ENCODE data around the gene LRMDA.

Gene LRMDA

DNA sequence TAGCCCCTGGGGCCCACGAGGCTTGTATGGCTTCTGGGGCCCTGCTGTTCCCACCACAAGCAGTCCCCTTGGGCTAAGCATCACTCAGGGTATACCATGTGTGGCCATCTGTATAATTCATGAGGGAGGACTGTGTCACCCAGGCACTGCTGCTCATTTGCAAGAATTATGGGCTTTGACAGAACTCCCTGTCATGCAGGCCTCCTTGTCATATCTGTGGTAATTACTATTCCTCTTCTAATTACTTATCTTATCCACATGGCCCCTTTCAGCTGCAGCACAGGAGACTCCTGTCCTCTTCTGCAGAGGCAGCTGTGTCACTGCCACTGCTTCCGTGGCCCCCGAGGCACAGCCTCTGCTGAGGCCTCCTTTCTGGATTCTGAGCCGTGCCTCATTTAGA, 46.3 kb downstream of the LRMDA start:
- no peak for DNase-seq

DNA sequence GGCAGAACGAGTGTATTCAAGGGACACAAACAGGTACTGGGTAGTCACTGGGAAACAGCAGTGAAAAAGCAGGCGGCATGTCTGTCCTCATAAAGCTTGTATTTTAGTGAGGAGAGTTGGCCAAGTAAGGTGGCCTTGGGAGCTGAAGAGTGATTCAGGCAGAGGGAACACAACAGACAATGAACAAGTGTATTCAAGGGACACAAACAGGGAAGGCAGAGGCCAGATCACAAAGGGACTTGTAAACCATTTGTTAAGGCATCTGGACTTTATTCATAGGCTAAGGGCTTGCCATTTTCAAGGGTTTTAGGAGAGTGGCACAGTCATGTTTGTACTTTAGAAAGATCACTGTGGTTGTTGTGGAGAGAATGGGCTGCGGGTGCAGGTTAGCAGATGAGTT, 49.0 kb downstream of the LRMDA start:
- no peak for DNase-seq

DNA sequence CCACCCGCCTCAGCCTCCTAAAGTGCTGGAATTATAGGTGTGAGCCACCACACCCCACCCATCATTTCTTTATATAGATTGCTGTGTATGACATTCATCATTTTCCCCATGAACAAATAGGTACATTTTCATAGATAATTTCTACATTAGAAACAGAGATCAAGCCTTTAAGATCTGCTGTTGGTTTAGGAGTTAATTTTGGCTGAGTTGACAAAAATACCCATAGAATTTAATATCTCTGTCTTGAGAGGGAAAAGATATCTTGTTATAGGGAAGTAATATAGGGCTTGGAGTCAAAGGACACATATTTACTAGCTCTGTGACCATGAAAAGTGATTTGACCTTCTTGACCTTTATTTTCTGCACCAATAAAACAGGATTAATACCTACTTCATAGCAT, 51.8 kb downstream of the LRMDA start:
- DNase-seq, result no peak

DNA sequence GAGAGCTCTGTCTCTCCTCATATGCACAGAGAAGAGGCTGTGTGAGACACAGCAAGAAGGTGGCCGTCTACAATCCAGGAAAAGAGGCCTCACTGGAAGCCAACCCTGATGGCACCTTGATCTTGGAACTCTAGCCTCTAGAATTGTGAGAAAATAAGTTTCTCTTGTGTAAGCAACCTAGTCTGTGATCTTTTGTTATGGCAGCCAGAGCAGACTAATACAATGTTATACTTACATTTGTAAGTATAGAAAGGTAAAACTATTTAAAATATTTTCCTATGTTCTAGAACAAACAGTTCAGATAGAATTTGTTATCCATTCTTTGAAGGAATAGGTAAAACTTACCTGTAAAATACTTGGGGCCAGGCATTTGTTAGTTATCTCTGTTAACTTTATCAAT, 53.3 kb downstream of the LRMDA start:
- no peak for DNase-seq

DNA sequence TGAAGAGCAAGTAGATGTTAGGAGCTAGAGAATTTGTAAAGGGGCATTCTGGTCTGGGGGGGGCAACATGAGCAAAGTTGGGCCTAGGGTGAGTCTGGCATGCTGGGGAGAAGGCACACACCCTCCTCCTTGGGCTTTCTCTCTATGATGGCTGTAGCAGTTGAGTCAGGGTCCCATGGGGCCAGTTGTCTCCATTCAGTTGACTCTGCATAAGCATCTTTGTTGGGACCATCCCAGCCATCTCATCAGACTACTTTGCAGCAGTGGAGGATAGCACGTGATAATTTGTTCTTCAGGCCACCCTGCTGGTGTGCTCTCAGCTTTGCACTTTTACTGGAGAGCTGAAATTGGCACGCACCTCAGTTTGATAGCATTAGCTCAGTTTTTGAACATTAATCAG, 55.2 kb downstream of the LRMDA start:
- DNase-seq, result no peak

DNA sequence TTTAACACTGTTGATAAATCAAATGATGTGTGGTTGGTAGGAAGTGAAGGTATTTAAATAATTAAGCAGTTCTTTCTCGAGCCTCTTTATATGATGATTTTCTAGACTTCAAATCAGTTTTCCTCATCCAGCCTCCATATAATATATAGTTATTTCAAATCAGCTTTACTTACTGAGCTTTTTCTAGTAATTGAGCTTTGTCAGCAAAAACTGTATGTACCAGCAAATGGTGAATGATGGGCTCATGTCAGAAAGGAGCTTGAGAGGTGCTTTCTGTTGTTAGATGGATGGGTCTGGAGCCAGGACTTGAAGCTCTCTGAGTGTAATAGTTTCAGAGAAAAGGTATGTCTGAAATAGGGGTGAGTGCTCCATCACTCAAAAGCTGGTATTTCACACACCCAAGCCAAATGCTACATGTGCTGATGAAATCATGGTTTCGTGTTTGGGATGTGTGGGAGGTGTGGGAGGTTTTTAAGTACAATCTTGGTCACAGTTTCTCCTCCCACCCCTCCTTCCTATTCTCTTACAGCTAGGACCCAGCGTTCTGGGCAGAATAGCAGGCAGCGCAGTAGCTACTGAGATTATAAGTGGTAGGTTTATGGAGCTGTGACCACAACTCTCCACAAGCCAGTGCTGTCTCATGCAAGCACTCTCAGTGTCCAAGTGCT, 55.8 kb downstream of the LRMDA start:
- DNase-seq, result no peak

DNA sequence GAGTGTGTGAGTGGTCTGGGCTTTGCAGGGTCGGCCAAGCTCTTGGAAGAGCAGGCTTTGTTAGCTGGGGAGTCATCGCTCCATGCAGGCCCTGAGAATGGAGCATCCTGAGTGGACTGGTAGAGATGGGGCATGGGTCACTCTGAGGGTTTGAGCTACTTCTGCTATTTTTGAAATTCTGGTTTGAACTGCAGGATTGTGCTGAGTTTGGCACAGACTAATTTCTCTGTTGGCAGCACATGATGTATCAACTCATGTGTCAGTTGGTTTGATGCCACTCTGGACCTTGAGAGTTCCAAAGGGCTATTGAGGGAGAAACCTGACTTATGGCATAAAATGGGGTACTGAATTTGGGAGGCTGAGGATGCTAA, 56.3 kb downstream of the LRMDA start:
- no peak for DNase-seq

DNA sequence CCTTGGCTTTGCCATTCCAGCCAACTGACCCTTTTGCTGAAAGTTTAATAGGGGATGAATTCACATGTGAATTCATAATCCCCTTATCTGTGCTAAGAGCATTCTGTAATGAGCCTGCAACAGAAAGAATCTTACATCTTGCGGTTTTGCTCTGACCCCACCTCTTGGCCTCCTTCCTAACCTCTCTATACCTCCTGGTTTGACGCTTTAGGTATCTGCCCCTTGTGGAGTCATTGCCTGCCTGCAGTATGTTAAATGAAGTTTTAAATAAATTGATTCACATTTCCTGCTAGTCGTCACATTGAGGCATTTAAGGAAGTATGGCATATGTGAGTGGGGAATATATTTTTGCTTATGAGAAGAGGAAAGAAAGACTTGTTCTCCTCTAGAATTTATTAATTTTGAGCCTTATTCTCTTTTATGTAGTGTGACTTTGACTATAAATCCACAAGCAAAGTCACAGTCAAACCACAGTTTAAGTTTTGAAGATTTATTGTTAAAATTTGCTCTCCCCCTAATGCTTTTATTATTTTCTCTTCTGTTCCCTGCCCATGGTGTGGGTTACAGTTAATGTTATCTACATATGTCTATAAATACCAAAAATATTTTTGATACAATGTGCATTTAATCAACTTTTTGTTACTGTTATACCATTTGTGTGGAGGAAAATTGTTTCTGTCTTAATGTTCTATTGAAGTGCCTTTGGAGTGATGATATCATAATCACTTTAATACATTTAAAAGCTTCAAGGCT, 60.9 kb downstream of the LRMDA start:
- DNase-seq, result no peak

DNA sequence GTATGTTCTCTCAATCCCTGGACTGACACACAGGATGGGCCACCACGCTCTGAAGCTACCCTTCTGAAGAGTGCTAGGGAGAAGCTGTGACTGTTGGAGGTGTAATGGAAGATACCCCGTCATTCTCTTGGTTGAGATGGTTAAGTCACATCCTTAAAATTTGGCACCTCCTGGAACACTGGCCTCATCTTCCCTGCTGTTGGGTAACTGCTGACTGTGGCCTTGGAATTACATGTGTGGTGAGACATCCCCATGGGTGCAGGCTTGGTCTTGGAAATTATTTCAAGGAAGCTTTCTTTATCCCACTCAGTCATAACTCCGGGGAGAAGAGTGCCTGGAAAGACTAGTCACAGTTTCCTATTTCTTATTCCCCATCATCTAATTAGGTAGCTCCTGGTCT, 62.0 kb downstream of the LRMDA start:
- DNase-seq, result no peak

DNA sequence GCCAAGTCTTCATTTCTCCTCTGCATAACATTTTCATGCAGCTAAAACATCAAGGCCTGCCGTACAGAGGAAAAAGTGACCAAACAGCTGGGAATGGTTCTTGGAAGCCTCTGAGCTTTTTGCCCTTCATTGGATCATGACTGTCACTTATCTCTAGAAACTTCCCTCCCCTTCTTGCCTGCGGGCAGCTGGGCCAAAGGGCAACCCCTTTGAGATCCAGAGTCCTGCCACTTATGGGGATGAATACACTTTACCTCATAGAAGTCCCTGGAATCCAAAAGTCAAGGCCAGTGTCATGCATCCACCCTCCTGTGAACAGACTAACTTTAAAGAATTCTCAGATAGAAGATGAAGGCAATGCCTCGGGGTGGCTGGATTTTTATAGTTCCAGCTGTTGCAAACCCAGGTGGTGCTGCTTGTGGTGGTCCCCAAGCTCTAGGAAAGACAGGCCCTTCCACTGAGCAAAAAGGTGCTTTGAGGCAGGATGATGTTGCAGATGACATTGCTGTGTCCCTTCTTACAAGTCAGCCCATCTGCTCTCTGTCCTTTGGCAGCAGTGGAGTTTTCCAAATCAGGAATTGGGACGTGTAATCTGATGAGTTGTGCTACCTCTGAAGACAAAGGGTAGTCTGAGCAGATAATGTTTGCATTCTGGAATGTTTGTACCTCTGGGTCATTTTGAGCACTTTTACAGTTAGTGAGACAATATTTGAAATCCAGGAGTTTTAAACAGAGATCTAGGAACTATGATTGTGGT, 64.2 kb downstream of the LRMDA start:
- no peak for DNase-seq

DNA sequence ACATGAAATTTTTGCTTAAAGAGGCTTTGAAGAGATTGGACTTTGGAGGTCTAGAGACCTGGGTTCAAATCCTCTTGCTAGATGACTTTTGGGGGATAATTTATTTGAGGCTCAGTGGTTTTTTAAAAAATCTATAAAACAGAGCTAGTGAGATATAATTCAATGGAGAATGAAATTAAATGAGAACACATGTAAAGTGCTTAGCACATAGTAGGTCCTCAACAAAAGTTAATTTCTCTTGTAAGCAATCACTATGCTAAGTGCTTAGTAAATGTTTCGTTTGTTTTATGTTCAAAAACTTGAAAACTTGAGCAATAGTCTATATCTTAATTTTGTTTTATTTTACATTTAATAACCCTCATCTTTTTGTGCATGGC, 64.8 kb downstream of the LRMDA start:
- no peak for DNase-seq

DNA sequence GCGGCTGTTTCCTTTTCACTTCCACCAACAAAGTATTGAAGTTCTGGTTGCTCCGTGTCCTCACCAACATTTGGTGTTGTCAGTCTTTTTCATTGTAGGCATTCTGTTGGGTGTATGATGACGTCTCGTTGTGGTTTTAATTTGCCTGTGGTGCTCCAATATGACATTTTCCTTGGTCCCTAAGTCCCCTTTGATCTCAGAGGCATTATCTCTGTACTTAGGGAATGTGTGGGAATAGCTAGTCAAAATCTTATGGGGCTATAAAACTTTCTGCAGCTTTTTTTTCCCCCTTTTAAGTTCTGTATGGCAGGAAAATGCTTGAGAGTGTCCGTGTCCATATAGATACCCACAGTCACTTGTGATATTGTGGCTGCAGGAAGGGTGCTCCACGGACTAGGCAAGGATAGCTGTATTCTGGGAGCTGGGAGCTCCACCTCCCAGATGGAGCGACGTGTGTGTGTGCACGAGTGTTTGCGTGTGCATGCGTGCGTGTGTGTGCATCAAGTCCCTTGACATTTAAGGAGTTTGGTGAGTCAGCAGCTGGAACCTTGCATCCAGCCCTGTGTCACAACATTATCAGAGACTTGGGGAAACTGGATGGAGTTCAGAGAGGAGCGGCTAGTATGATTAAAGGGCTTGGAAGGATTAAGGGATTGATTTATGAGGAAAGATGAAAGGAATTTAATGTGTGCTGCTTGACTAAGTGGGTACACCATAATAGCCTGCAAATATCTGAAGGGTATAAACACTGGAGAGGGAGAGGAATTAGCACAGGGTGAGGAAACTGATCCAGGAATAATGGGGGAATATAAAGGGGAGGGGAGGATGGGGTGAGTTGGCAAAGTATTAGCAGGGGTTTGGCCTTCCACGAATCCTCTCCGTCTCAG, 66.8 kb downstream of the LRMDA start:
- DNase-seq, result no peak

DNA sequence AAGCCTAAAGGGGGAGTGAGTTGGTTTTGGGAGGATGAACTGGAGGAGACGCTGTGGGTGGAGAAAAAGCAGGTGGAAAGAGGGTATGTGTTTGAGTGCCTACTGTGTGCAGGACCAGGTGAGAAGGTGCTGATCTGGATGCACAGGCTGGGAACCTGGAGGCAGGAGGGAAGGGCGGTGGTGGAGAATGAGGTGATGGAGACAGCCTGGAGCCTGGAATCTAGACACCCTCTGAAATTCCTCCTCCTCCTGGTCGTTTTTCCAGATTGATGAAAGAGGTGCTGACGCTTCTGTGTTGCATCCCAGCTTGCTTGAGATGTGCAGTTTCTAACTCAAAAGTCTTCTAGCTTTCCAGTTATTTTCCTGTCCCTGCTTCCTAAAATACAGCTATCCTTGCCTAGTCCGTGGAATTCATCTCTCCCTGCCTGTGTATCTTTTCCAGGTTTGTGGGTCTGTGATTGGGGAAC, 67.5 kb downstream of the LRMDA start:
- no peak for DNase-seq

DNA sequence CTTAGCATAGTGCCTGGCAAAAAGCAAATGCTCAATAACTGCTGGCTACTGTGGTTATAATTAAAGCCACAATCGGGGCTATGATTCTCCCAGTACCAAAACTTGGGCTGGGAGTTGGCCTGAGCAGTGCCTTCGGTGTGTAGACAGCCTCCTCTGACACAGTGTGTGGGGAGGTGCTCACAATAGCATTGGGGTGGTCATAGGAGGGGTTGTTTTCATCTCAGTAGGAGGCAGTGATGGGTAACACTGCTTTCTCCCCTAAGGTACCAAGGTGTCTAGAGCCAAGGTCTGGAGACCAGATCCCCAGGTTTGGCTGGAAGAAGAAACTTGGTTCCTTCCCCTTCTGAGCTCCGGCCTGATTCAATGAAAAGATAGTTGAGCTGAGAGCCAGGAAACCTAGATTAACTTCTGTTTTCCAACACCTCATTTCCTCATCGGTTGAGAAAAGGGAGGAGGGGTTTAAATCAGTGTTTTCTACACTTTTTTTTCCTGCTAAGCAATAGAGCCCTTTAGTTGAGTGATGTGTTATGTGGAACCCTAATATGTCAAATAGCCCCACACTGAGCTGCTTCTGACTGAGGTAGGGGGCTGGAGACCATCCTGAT, 68.2 kb downstream of the LRMDA start:
- DNase-seq, result no peak

DNA sequence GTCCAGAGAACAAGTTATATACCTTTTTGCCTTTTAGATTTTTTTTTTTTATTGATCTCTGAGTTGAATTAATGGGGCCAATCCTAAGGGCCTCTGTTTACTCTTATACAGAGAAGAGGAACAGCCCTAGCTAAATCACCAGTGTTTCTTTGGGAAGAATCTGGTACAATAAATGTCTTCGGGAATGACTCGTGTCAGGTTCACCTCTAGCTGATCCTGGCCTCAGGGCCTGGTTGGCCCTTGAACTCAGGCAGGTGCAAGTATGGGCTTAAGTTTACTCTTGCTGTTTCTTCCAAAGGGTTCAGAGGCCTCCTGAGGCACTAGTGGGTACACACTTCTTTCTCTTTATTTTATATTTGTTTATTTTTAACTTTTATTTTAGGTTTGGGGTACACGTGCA, 71.0 kb downstream of the LRMDA start:
- no peak for DNase-seq

DNA sequence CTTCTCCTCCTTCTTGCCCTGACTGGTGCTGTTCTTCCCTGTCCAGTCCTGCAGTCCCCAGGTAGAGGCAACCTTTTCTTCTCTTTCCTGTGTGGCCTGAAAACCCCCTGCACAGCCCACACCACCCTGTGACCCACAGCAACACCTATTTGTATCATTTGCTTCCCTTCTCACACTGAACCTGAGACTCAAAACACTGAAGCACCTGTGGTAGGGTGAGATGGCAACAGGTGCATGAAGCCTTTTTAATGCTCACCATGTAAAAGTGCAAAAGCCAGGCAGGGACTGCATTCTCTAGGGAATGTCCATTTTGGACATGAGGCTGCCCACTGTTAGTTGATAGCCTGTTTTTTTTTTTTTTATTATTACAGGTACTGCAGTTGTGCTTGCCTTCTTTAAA, 71.4 kb downstream of the LRMDA start:
- no peak for DNase-seq

DNA sequence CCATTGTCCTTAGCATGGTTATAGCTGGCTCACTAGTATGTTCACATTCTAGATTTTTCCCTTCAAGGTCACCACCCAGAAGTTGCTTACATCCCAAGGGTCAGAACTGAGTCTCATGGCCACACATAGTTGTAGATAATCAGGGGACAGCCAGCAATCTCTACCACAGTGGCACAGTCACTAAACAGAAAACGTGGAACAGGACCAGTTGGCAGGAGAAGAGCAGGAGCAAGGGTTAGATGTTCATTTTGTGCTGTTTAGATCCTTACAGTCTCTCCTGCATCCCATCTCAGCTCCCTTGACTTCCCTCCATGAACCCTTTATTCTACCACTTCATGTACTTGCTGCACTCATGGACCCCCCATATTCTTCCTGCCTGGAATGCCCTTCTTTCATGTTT, 73.9 kb downstream of the LRMDA start:
- DNase-seq, result no peak

DNA sequence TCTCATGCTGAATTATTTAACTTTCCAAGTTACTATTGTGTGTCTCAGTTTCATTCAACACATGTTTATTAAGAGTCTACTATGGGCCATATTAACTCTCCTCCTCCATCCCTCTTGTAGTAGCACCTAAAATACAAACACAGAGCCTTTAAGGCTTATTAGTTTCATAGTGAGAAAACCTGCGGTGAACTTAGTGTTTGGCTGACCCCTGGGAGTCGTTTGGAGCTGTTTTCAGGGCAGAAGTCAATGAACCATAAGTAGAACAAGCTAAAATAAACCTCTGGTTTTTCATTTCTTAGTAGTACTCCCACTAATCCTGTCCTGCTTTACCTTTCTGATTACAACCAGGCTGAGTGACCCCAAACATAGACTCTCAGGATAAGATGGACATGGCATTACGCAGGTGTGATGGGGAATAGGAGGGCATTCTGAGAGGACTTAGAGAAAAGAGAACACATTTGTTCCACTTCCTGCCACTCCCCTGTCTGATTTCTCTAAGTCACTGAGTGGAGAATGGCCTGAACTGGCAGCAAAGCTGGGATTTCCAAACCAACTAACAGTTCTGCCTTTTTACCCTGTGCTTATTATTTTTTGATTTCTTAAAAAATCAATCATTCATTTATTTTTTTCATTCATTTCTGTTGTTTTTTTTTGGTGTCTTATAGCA, 74.5 kb downstream of the LRMDA start:
- DNase-seq, result no peak

DNA sequence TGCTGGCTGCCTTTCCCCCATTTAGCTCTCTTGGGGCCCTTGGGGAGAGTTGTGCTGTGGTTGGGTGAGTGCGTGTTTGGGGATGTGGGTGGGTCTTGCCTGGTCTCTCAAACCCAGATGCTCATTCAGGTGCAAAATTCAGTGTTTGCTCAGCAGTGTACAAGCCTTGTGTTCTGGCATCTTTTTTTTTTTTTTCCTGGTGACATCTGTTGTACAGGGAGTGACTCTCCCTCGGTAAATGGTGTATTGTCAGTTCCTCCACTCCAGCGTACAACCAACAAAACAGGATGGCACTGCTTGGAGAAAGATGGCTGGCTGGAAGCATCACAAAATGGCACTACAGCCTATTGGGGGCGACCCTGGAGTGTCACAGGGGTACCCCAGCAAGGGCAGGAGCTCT, 75.5 kb downstream of the LRMDA start:
- DNase-seq, result no peak

DNA sequence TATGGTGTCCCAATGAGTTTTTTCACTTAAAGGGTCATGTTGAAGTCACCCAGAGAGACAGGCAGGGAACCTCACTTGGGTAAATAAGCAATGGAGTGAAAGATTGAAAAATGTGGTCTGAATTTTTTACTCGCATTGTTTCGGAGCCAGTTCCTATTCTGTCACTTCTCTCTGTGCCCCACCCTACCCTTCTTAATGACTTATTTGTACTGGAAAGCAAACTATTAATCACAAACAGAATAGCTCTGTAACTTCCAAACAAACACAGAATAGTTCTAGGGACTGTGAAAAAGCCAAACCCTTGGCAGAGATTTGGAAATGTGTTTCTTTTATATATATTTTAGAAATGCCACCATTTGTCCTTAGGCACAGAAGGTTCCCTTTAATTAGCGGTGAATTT, 76.0 kb downstream of the LRMDA start:
- DNase-seq, result no peak

DNA sequence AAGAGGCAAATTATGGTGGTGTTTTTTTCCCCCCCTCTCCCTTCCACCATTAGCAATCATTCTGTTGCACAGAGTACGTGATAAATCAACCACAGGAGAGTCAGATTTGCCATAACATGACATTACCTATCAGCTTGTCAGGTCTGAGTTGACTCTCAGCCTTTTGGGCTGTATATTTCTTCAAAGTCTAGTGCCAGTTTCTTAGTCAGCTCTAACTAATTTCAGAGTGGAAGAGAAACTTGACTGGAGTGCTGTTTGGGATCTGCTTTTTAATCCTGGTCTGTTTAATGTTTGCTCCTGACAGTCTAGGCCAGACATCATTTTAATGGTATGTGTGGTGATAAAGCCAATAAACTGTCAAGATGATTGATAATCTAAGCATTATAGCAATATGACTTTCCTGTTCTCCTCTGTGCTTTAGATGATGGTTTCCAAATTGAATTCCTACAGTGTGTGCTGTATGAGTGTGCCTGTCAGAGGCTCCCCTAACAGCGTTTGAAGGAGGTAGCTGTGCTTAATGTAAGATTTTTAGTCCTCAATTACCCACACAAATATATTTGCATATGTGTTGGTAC, 76.9 kb downstream of the LRMDA start:
- DNase-seq, result no peak

DNA sequence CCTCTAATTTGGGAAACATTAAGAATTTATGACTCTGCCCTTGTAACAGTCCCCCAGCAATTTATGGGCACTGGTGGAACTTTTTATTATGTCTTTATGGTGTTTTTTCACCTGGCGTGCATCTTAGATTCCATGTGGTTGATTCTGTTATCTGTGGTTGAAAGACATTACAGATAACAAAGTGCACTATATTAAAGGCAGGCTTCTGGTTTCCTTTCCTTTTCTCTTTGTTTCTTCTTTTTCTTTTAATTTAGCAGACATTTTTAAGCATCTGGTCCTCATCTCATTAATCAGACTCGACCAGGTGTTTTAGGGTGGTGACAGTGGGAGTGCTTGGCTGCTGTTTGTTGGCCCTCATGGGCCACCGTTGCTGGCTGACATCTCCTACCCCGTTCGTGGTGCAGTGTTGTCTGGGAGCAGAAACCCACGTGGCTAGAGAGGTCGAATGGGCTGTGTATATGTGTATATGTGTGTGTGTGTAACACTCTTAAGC, 77.4 kb downstream of the LRMDA start:
- no peak for DNase-seq

Data from NCI-H2029 treated with DMSO at 0.1 percent for 48 hours (cell line).